GM19351 (cell line): ENCODE data around the gene DENND10.
A peak's percentile ranks its signal among the peaks of the same experiment; 100 is the strongest.
"Not testable (repeated sequence)": the region's sequence is repeated elsewhere in the genome, so short reads cannot be mapped to it uniquely, and the experiment has no call there.

ENCODE experiments used
- ATAC-seq: cut with Tn5 transposase; IDR thresholded peaks from one replicate; pipeline ENCODE4 v1.9.1; 2021; ENCODE audit warnings: mild to moderate bottlenecking, moderate library complexity; ENCODE audit not compliant: unreplicated experiment

Gene DENND10

DNA sequence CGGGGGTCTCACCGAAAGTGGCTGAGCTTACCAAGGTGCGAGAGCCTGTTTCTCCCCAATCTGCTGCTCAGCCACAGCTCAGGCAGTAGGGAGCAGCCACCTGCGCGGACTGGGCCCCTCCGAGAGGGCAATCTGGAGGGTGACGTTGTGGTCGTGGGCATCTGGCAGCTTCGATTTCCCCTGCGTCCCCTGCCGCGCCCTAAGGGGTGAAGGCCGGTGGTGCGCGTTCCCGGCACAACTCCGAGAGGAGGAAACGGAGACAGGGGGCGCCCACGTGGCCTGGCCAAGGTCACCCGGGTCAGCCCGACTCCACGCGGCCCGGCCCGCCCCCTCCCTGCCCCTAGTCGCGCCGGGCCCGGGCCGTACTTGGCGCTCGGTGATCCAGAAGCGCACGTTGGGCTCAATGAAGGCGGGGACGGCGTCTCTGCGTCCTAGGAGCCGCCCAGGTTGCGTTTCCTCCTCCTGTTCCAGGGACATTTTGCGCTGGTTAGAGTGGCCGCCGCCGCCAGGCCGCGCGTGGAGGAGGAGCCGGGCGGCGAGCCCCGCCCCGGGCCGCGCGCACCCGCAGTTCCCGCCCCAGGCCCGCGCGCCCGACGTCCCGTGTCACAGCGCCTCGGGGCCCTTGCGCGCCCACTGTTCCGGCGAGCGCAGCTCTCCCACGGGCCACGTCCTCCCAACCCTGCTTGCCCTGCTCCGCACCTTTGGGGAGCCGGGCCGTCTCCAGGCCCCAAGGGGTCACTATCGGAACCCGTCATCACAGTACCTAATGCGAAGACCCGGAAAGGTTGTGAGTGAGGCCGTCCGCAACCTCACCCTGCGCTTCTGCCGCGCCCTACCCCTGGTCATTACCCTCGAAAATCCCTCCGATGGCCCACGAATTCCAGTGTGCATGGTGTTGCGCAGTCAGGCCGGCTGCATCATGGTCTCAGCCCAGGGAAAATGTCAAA, 61.5 kb downstream of the DENND10 start, which contains the start of gene SFXN4:
Gene SFXN4 (minus strand): TSS at position 544 of the 947 bp plus-strand sequence. CDS start 67 bp downstream, at position 477.
- ATAC-seq, result peak; percentile 89

- ATAC-seq, result peak; percentile 2
Measured at GRCh38 chr10:119166118-119166500, 62.2 kb downstream of the DENND10 start.

- no peak for ATAC-seq
Measured at GRCh38 chr10:119166564-119166963, 62.7 kb downstream of the DENND10 start.

- no peak for ATAC-seq
Measured at GRCh38 chr10:119167041-119167440, 63.1 kb downstream of the DENND10 start.

DNA sequence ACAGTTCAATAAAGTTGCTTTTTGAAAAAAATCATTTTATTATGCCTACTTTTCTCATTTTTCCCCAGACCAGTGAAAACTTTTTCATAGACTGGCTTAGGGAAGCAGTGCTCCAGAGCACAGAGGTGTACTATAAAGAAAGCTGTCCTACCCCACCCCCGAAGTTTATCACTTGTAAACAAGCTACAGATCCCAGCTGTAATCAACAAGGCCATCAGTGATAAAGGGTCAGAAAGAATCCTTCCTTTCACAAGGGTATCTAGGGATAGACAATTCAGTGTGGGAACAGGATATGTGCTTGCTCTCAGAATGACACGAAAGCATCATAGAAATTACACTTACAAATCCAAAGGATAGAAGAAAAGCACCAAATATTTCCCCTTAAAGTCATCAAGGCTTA, 70.2 kb downstream of the DENND10 start:
- no peak for ATAC-seq

- no peak for ATAC-seq
Measured at GRCh38 chr10:119176166-119176565, 72.3 kb downstream of the DENND10 start.

- peak; percentile 20 for ATAC-seq
Measured at GRCh38 chr10:119177708-119178371, 73.9 kb downstream of the DENND10 start.

DNA sequence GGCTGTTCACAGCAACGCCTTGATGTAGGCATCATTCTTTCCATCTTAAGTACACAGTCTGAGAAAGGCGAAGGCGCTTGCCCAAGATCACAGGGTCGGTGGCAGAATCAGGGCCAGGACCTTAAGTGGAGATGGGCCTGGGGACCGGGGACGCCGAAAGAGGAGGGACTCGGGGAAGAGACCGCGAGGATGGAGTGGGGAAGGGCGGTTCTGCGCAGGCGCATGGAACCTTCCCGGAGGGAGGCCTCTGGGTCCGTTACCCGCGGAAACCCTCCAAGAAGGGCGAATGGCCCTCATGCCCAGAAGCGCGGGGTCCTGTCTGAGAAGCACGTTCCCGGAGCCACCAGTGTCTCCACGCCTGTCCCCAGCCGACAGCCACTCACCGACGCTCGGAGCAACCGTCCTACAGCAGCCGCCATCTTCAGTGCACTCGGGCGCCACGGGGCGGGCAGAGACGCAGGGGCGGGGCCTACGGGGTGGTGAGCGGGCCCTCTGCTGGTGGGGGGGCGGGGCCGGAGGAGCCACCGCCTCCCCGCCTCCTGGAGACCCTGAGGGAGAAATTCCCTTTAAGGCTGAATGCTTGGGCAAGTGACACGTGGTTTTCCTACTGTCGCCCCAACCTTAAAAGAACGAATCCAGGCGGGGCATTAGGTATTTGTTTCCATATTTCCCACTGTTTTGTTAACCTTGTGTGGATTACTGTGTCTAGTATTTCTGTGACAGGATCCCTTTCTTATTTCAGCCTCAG, 74.6 kb downstream of the DENND10 start, which contains the start of gene PRDX3:
Gene PRDX3 (minus strand): TSS at position 441 of the 748 bp plus-strand sequence. CDS start 22 bp downstream, at position 419.
- ATAC-seq, result peak; percentile 93

DNA sequence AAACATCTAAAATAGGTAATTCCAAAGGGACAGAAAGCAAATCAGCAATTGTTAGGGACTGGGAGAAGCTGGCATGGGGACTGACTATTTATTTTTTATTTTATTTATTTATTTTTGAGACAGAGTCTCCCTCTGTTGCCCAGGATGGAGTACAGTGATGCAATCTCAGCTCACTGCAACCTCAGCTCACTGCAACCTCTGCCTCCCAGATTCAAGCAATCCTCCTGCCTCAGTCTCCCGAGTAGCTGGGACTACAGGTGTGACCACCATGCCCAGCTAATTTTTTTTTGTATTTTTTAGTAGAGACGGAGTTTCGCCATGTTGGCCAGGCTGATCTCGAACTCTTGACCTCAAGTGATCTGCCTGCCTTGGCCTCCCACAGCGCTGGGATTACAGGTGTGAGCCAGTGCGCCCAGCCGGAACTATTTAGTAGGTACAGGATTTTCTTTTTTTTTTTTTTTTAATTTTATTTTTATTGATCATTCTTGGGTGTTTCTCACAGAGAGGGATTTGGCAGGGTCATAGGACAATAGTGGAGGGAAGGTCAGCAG, 77.0 kb downstream of the DENND10 start:
- ATAC-seq, result not testable (repeated sequence)

GRCh38 chr10:119183664-119184412, 79.9 kb downstream of the DENND10 start:
- ATAC-seq, result no peak
